ENCODE results near the gene PRRT3.
"Not testable (repeated sequence)": the region's sequence is repeated elsewhere in the genome, so short reads cannot be mapped to it uniquely, and the experiment has no call there.

PRRT3 gene

DNA sequence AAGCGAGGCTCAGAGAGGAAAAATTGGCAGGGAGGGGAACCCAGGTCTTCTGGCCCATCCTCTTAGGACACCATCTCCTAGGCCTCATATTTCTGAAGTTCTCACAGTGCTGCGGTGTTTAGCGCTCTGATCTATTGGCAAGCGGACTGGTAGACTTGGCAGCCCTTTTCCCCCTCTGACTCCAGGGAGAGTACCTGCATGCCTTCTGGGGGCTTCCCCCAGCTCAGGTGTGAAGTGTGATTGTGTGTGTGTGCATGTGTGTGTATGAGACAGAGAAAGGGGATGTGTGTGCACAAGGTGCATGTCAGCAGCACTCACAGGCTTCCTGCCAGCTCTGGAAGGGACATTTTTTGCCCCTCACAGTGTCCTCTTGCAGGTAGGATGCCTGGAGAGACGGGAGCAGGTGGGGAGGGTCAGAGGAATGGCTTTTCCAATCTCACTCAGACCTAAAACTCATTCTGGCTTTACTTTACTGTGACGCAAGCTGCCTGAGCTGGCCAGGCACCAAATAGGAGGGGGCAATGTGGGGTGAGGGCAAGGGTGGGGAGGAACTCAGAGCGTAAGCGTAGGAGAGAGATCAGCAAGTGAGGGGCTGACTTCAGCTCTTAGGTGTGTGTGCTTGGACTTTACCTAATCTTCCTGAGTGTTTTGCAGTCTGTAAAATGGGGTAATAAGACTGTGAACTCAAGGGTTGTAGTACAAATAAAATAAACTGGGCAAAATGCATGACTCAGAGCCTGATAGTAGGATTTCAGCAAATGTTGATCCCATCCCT lies 53.6 kb downstream of the PRRT3 start:
- TF ChIP-seq, protein P1, sequence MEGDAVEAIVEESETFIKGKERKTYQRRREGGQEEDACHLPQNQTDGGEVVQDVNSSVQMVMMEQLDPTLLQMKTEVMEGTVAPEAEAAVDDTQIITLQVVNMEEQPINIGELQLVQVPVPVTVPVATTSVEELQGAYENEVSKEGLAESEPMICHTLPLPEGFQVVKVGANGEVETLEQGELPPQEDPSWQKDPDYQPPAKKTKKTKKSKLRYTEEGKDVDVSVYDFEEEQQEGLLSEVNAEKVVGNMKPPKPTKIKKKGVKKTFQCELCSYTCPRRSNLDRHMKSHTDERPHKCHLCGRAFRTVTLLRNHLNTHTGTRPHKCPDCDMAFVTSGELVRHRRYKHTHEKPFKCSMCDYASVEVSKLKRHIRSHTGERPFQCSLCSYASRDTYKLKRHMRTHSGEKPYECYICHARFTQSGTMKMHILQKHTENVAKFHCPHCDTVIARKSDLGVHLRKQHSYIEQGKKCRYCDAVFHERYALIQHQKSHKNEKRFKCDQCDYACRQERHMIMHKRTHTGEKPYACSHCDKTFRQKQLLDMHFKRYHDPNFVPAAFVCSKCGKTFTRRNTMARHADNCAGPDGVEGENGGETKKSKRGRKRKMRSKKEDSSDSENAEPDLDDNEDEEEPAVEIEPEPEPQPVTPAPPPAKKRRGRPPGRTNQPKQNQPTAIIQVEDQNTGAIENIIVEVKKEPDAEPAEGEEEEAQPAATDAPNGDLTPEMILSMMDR (IDR thresholded peaks at IDR 0.05), result no peak
- no peak overlapping the region for H3K27ac ChIP-seq
- no peaks in the 10 kb centered on the region for H3K9me3 ChIP-seq
- H3K36me3 ChIP-seq, result peaks cover 1% of the 10 kb centered on the region
- no peak overlapping the region for H3K4me3 ChIP-seq (ENCODE audit: low read depth in 1 of 2, low read length in 1 of 2)
- no peaks in the 10 kb centered on the region for H3K27me3 ChIP-seq
- peaks cover 12 to 15% of the 10 kb centered on the region in 2 experiments for H3K4me1 ChIP-seq (ENCODE audit: control insufficient read depth in 1 of 2, insufficient read depth in 1 of 2, low read depth in 1 of 2, low read length in 1 of 2)

DNA sequence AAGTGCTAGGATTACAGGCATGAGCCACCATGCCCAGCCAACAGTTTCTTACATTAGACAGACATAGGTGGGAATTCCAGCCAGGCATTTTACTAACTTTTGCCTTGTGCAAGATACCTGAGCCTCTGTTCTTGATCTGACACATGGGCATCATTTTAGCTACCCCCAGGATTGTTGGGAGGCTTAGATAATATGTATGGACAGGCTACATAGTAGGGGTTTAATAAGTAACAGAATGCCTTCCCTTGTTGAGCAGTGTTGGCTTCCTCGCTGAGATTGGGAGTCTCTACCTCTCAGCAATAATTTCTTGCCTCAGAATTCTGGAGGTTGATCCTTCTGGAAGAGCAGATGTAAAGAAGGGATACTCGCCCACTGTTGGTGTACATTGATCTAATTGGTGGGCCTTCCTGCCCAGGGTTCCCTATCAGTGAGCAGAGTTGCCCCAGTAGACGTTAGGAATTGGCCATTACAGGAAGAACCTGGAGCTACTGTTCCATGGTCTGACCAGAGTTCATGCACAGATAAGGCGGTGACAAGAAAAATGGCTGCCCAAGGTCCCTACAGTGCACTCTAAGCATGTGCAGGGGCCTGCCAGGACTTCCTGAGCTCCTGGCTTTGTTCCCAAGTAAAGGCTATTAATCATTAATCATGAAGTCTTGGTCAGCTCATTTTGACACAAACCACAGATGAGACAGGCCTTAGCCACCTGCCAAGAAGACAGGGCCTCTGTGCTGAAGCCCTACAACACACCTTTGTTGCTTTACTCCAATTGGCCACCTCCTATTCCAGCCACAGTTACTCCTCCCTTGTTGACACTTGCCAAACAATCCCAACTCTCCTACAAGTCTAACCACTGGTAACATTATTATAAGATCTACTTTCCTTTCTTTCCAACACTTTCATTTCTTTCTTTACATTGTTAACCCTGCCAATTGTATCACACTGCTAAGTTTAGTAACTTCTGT lies 54.5 kb downstream of the PRRT3 start:
- TF ChIP-seq, protein P1 (IDR thresholded peaks at IDR 0.05), result no peak
- Histone ChIP-seq H3K9me3 (no peaks in the 10 kb centered on the region), H3K36me3 (peaks cover 11% of the 10 kb centered on the region), H3K27ac (no peak overlapping the region), H3K4me3 (ENCODE audit: low read depth in 1 of 2, low read length in 1 of 2) (no peak overlapping the region), H3K27me3 (no peaks in the 10 kb centered on the region), H3K4me1 (ENCODE audit: control insufficient read depth in 1 of 2, insufficient read depth in 1 of 2, low read depth in 1 of 2, low read length in 1 of 2) (peaks cover 9 to 11% of the 10 kb centered on the region in 2 experiments)

DNA sequence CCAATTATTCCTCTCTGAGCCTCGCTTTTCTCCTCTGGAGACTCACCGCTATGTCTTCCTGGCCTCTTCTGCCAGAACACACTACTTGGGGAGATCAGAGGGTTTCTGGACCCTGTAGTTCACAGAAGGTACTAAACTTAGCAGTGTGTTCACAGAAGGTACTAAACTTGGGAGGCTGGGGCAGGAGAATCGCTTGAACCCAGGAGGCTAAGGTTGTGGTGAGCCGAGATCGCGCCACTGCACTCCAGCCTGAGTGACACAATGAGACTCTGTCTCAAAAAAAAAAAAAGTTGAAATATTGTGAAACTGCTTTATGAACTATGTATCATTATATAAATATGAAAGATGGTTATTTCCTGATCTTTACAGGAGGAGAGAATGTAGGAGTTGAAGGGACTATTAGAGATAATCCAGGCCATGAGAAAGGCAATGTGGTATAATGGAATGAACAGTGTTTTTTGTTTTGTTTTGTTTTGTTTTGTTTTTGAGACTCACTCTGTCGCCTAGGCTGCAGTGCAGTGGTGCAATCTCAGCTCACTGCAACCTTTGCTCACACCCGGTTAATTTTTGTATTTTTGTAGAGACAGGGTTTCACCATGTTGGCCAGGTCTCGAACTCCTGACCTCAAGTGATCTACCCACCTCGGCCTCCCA lies 55.3 kb downstream of the PRRT3 start:
- not testable (repeated sequence) for H3K9me3 ChIP-seq; H3K4me3 ChIP-seq (ENCODE audit: low read depth in 1 of 2, low read length in 1 of 2); H3K27me3 ChIP-seq; H3K4me1 ChIP-seq (ENCODE audit: control insufficient read depth in 1 of 2, insufficient read depth in 1 of 2, low read depth in 1 of 2, low read length in 1 of 2); H3K27ac ChIP-seq
- H3K36me3 ChIP-seq, result peaks cover 12% of the 10 kb centered on the region

DNA sequence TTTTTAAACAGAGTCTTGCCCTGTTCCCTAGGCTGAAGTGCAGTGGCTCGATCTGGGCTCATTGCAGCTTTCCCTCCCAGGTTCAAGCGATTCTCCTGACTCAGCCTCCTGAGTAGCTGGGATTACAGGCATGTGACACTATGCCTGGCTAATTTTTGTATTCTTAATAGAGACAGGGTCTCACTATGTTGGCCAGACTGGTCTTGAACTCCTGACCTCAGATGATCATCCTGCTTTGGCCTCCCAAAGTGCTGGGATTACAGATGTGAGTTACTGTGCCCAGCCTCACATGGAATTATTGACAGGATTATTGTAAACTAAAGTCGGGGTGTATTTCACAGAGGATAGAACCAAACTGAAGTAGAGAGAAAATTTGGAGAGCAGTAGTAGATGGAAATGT lies 56.5 kb downstream of the PRRT3 start:
- not testable (repeated sequence) for H3K4me3 ChIP-seq (ENCODE audit: low read depth in 1 of 2, low read length in 1 of 2); H3K27ac ChIP-seq
- H3K4me1 ChIP-seq (ENCODE audit: control insufficient read depth in 1 of 2, insufficient read depth in 1 of 2, low read depth in 1 of 2, low read length in 1 of 2), result peaks cover 5 to 12% of the 10 kb centered on the region in 2 experiments

More for the DNA sequence above, 56.5 kb downstream of the PRRT3 start:
- not testable (repeated sequence) for H3K27me3 ChIP-seq, H3K9me3 ChIP-seq
- peaks cover 12% of the 10 kb centered on the region for H3K36me3 ChIP-seq
